ENCODE measurements around the gene CIAO3.
"Not testable (repeated sequence)": the region's sequence is repeated elsewhere in the genome, so short reads cannot be mapped to it uniquely, and the experiment has no call there.

CIAO3 gene

DNA sequence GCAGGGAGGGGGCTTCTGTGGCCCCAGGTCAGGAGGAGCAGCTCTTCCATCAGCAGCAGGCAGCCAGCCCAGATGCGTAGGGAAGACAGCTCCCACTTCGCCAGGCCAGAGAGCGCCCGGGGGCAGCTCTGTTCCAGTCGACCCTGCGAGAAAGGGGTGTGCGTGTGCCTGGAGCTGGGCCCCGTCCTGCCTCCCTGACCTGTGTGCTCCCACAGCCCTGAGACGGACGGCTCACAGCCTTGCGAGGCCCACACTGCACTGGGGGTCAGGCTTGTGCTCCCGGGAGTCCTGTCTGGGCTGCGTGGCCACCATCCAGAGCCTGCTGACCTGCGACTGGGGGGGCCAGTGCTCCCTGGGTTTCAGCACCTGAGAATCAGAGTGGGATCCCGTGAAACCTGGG, 19.3 kb upstream of the CIAO3 start:
- DNase-seq (ENCODE audit: low spot score), result no peak

DNA sequence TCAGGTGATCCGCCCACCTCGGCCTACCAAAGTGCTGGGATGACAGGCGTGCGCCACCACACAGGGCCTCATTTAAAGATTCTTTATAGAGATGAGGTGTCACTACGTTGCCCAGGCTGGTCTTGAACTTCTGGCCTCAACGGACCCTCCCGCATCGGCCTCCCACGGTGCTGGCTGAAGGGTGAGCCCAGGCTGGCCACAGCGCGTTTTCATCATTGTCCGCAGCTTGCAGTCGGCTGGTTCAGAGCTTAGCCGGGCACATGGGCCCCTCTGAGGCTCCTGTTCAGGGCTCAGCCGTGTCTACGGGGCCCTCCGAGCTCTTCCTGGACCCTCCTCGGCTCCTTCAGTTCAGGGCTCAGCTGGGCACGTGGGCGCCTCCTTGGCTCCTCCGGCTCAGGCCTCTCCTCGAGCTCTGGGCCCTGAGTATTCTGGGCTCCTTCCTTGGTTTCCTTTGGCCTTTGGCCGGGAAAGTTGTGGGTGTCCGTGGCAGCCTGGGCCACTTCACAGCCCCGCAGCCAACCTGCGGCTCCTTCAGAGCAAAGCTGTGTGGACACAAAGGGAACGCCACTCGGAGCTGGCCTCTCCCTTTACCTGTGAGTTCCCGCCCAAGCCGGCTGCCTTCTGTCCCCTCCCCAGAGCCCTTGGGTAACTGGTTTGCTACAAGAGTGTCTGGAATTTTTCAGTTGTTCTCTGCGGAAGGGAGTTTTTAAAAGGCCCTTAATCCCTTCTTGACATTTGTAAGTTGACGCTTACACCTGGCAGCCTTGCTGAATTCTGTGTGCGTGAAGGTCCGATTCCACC, 18.5 kb upstream of the CIAO3 start:
- DNase-seq (ENCODE audit: low spot score), result no peak

DNA sequence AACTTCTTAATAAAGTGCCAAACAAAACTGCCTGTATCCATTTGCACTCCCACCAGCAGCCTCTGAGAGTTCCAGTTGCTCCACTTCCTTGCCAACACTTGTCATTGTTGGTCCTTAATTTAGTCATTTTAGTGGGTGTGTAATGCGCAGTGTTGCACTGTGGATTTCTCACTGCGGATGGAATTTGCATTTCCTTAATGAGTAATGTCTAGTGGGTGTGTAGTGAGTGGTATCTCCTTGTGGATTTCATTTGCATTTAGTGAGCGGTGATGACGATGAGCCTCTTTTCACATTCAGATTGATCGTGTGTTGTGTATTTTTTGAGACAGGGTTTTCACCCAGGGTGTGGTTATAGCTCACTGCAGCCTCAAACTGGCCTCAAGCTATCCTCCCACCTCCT, 15.6 kb upstream of the CIAO3 start:
- DNase-seq (ENCODE audit: low spot score), result no peak

DNA sequence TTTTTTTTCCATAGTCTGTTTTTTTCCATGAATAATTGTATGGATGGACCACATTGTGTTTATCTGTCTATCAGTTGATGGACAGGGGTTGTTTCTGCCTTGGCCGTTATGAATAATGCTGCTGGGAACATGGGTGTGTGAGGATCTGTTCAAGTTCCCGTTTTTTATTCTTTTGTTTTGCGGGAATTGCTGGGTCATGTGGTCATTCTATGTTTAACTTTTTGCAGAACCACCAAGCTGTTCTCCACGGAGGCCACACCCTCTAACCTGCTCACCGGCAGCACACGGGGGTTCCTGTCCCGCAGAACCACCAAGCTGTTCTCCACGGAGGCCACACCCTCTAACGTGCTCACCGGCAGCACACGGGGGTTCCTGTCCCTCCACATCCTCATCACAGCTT, 13.9 kb upstream of the CIAO3 start:
- no peak for DNase-seq (ENCODE audit: low spot score)

DNA sequence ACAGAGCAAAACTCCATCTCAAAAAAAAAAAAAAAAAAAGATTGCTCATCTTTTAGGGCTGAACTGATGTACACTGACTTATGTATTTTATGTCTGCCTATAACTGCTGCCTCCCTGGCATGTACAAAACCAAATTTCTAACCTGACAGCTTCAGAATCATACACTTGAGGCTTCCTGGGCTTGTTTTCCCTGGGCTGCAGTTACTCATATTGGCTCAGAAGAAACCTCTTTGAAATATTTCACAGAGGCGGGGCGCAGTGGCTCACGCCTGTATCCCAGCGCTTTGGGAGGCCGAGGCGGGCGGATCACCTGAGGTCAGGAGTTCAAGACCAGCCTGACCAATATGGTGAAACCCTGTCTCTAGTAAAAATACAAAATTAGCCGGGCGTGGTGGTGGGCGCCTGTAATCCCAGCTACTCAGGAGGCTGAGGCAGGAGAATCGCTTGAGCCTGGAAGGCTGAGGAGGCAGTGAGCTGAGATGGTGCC, 13.4 kb upstream of the CIAO3 start:
- not testable (repeated sequence) for DNase-seq (ENCODE audit: low spot score)

DNA sequence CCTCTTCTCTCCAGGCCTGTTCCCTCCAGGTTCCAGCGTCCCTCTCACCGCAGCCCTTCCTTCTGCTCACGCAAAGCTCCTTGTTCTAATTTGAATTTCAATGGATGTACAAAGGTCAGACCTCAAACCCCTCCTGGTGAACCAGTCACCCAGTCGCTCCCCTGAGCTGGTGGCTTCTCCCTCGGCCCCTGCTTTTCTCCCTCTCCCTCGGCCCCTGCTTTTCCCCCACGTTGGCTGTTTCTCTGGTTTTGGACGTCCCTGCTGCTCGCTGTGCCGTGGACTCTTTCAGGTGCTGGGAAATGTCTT, 11.2 kb upstream of the CIAO3 start:
- DNase-seq (ENCODE audit: low spot score), result no peak

DNA sequence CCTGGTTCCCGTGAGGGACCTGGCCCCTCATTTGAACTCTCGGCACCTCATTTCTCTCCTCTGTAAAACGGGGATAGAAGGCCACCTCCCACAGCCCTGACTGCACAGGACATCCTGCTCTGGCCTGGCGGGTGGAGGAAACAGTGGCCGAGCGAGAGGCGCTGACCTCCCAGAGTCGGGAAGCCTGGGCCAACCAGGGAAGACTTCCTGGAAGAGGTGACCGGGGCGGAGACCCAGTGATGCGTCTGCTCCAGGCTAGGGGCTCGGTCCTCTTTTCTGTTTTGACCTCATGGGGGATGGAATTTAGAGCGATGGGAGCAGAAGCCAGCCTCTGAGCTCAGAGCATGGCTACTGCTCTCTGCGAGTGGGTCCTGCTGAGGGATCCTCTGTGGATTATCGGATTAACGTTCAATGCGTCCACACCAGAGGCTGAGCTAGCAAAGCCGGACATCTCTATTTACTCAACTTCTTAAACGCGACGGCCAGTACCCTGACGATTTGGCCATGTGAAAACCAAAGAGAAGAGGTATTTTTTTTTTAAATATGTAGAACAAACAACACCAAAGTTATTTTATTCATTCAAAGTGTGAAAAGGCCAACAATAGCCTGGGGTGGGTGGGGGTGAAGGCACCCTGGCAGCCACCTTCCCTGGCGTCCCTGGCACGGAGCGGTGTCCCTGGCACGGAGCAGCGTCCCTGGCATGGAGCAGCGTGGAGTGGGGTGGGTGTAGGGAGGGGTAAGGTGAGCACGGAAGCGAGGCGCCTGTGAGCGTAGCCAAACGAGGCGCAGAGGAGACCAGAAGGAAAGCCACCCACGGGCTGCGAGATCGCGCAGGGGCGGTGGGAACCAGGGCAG, 10.6 kb upstream of the CIAO3 start:
- no peak for DNase-seq (ENCODE audit: low spot score)

DNA sequence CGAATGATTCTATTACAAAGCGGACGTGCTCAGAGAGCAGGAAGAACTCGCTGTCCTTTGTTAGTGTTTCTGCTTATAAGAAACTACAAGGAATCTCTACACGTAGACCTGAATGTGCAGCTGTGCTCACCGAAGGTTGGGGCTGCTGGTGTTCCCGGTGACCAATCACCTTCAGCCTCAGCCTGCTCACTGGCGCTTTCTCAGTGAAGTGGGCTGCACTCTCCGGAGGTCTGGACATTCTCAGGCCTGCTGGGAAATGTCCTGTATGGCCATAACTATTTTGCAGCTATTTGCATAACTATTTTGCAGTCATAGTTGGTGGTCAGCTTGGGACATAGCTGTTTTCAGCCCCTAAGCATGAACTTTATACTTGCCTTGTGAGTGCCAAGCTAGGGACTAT, 9.7 kb upstream of the CIAO3 start:
- DNase-seq (ENCODE audit: low spot score), result no peak

DNA sequence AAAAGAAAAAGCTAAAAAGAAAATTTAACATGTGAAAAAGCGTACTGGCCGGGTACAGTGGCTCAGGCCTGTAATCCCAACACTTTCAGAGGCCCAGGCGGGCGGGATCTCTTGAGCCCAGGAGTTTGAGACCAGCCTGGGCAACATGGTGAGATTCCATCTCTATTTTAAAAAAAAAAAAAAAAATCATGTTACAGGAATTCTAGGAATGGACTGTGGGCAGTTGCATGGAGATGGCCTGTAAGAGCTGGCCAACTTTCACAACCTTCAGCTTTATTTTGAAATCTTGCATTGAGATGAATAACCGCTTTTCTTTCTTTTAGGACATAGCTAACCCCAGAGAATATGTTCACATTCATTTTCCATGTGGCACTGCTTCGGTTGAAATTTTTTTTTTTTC, 8.2 kb upstream of the CIAO3 start:
- no peak for DNase-seq (ENCODE audit: low spot score)

DNA sequence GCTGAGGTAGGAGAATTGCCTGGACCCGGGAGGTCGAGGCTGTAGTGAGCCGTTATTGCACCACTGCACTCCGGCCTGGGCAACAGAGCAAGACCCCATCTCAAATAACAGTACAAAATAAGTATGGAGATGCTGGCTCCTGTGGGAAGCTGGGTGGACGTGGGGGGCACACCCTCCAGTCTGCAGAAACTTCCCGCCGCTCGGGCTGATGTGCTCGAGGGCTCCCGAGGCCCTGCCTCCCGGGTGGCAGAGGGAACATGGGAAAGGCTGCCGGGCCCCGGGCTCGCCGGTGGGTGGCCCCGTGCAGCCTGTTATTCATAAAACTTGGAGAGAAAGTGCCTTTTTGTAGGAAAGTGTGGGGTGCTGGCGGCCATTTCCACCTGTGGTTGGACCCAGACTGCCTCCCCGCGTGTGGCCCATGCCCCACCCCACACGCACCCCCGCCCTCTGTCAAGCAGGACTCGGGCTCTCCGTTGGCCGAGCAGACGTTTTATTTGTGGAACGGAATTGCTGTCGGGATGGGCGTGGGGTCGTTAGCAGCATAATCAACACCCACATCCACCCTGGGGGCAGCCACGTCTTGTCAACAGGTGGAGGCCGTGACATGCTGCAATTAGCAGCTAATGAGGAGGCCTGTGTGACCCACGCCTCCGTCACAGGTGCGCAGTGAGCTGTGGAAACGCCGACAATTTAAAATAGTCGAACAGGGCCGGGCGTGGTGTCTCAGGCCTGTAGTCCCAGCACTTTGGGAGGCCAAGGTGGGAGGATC, 7.4 kb upstream of the CIAO3 start:
- DNase-seq (ENCODE audit: low spot score), result no peak

DNA sequence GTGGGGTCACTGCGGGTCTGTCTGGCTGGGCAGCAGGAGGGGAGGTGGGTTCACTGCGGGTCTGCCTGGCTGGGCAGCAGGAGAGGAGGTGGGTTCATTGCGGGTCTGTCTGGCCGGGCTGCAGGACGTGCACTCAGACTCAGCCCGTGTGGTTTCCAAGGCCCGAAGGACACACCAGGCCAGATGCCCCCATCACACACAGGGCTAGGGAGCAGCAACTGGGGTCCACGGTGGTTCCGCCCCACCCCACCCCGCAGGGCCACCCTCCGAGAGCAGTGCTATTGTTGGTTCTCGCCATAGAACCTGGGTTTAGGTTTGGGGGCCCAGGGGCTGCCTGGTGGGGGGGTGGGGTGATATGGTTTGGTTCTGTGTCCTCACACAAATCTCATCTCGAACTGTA, 5.8 kb upstream of the CIAO3 start:
- DNase-seq (ENCODE audit: low spot score), result no peak

DNA sequence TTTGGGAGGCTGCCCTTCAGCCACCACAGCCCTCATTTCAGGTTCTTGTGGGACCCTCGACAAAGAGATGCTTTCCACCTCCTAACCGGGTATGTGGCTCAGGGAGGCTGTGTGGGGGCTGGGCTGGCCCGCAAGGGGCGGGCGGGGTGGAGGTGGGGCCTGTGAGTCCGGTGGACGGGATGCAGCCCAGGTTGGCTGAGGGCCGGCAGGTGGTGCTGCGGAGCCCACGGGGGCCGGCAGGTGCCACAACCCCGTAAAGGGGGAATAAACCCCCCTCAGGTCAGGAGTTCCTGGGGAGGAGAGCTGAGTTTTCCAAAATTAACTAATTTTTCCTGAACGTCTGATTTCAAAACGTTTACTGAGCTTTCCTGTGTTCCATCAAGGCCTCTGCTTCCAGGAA, 4.9 kb upstream of the CIAO3 start:
- DNase-seq (ENCODE audit: low spot score), result no peak

DNA sequence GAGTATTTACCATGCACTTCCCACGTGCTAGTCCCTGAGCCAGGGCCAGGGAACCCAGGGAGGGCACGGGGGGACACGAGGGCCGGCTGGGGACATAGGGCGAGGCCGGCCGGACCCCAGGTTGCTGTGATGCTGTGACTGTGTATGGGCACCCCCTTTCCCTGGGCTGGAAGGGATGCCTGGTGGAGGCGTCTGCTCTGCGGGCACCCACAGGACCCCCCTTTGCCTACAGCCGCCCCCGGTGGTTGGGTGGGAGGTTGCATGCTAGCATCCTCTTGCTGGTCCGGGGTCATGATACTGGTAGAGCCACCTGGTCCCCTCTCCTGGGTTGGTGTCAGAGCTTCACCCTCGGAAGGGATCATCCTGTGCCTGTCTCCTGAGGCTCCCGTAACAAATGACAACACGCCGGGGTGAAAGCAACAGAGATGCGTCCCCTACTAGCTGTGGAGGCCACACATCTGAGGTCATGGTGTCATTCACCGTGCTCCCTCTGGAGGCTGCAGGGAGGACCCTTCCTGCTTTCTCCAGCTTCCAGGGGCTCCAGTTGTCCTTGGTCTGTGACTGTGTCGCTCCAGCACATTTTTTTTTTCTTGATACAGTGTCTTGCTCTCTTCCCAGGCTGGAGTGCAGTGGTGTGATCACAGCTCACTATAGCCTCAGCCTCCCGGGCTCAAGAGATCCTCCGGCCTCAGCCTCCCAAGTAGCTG, 3.1 kb upstream of the CIAO3 start:
- DNase-seq (ENCODE audit: low spot score), result no peak

DNA sequence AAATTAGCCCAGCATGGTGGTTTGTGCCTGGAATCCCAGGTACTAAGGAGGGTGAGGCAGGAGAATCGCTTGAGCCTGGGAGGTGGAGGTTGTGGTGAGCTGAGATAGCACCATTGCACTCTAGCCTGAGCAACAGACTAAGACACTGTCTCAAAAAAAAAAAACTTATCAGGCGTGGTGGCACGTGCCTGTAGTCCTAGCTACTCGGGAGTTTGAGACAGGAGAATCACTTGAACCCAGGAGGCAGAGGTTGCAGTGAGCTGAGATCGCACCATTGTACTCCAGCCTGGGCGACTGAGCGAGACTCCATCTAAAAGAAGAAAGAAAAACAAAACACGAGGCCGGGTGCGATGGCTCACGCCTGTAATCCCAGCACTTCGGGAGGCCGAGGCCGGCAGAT, 2.1 kb upstream of the CIAO3 start:
- DNase-seq (ENCODE audit: low spot score), result not testable (repeated sequence)

DNA sequence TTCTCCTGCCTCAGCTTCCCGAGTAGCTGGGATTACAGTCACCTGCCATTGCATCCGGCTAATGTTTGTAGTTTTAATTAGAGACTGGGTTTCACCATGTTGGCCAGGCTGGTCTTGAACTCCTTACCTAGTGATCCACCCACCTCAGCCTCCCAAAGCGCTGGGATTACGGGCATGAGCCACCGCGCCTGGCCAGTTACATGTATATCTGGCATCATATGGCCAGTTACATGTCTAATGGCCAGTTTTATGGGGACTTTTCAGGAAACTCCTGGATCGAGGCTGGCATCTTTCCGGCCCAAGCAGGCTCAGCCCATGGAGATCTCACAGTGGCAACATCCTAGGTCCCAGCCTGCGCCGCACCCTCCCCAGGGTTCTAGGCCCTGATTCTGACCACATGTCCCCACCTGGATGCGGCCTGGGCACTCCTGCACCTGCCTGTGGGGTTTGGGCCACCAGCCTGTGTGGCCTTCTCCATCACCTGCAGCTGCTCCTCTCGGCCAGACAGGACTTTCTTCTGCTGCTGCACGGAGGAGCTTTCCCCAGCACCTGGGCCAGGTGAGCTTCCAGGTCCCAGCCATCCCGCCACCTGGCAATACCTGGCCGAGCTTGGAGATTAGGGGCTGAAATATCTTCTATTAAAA, 1.3 kb upstream of the CIAO3 start:
- DNase-seq (ENCODE audit: low spot score), result no peak

DNA sequence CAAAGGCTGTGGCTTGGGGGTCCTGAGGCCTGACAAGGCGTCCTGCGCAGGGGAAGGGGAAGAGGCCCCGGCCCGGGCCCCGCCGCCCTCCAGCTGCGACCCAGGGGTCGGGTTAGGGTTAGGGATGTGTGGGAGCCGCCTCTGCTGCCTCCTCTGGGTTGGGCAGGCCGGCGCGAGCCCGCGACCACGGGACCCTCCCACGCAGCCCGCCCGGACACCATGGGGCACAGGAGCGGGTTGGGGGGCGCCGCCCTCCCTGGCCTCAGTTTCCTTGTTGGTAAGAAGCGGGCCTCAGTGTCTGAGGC, 386 bp downstream of the CIAO3 start:
- no peak for DNase-seq (ENCODE audit: low spot score)

DNA sequence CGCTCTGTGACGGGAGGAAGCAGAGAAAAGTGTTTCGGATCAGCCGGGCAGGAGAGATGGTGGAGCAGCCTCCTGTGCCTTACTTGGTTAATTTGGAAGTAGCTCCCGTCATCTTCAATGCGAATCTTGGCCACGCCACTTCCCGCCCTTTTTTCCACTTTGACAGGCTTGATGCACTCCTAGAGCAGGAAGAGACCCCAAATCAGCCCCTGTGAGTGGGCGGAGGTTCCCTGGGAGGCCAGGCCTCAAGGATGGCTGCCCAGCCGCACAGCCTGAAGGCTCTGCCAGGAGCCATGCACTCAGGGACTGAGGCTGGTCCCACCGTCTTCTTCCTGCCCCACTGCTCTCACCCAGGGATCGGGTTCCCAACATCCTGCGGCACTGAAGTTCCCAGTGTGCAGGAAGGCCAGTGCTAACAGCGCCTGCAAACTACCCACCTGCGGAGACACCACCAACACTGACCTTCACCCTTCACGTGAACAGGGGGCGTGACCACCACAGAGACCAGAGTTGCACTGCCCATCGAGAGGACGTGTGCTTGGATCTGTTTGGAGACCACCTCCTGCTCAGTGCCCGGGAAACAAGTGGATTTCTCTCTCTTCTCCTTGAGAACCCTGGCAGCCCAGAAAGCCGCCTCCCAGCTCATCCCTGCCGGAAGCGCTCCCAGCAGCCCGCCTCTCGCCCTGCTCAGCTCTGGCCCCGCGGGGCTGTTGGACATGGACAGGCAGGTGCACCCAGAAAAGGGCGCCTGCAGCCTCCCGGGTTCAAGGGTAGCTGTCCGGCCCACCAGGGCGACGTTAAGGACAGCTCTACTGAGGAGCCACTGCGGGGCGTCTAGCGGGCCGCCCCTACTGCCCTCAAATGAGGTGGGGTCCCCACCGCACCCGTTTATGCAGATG, 988 bp downstream of the CIAO3 start:
- DNase-seq (ENCODE audit: low spot score), result no peak

DNA sequence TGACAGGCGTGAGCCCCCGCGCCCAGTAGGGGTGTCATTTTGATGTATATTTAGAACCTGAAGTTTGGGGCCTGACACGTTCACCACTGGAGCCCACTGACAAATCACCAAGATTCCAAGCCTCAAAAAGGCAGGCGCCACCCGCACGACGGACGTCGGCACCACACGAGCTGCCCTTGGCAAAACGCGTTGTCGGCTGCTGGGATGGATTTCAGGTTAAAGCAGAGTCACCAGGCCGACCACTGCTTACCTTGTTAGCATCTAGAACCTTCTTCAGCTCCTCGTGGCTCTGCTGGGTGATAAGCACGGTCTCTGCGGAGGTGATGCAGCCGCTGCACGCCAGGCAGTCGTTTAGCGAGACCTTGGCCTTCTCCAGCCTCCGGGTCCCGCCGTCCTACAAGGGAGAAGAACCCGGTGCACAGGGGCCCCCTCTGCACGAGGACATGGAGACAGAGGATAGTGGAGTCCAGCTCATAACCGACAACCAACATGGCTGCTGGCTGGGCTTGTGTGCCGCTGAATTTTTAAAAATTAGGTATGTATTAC, 3.8 kb downstream of the CIAO3 start:
- no peak for DNase-seq (ENCODE audit: low spot score)

DNA sequence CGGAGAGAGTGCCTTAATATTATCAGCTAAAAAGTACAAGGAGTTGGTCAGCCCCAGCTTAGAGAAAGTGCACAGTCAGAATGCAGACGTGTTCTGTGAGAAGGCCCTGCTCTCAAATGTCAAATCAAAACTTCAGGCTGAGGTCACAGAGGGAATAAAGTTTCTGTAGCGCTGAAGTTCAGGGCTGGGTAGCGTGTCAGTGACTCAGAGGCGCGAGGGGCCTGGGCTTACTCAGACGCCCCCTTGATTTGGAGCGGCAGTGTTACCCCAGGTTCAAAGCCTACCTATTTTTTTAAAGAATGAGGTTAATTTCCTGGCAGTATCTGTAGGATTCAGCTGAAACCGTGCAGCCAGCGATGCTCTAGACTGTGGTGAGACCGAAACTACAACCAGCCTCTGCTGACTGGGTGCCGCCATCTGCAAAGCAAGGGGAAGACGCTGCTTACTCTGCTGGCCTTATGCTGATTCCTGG, 4.8 kb downstream of the CIAO3 start:
- DNase-seq (ENCODE audit: low spot score), result no peak

Data from putamen (tissue), 1 donor.